CD1c-positive myeloid dendritic cell (primary cell): ENCODE measurements around the gene MBD4.
"Not testable (repeated sequence)": the region's sequence is repeated elsewhere in the genome, so short reads cannot be mapped to it uniquely, and the experiment has no call there.

Experiments
- DNase-seq: peaks from one replicate; pipeline ENCODE4 v3.0.0-alpha.2; 2016; ENCODE audit errors: extremely low spot score

The MBD4 gene

GRCh38 chr3:129429602-129430001, 10.1 kb downstream of the MBD4 start:
- no peak for DNase-seq

GRCh38 chr3:129429080-129429451, 10.7 kb downstream of the MBD4 start:
- DNase-seq: no peak

GRCh38 chr3:129428376-129429079, 11.2 kb downstream of the MBD4 start, which contains the start of gene EFCAB12:
EFCAB12 (minus strand) TSS chr3:129428636; CDS start chr3:129428488, 148 bp downstream.
- peak; percentile 95 for DNase-seq

GRCh38 chr3:129428007-129428375, 11.8 kb downstream of the MBD4 start:
- no peak for DNase-seq

GRCh38 chr3:129425619-129426018, 14.1 kb downstream of the MBD4 start:
- DNase-seq: no peak

GRCh38 chr3:129425213-129425612, 14.5 kb downstream of the MBD4 start:
- no peak for DNase-seq

- DNase-seq: peak; percentile 77
Measured at GRCh38 chr3:129424185-129424841, 15.4 kb downstream of the MBD4 start.

- DNase-seq: no peak
Measured at GRCh38 chr3:129422897-129423296, 16.9 kb downstream of the MBD4 start.

- no peak for DNase-seq
Measured at GRCh38 chr3:129421988-129422745, 17.6 kb downstream of the MBD4 start.

- no peak for DNase-seq
Measured at GRCh38 chr3:129421236-129421883, 18.4 kb downstream of the MBD4 start.

- no peak for DNase-seq
Measured at GRCh38 chr3:129419476-129419875, 20.3 kb downstream of the MBD4 start.

- DNase-seq: no peak
Measured at GRCh38 chr3:129418041-129418973, 21.4 kb downstream of the MBD4 start.

- no peak for DNase-seq
Measured at GRCh38 chr3:129417326-129417725, 22.4 kb downstream of the MBD4 start.

GRCh38 chr3:129416415-129416814, 23.3 kb downstream of the MBD4 start:
- no peak for DNase-seq

GRCh38 chr3:129415830-129416229, 23.9 kb downstream of the MBD4 start:
- no peak for DNase-seq

- DNase-seq: no peak
Measured at GRCh38 chr3:129415378-129415777, 24.4 kb downstream of the MBD4 start.

- no peak for DNase-seq
Measured at GRCh38 chr3:129413687-129414506, 25.9 kb downstream of the MBD4 start.

- DNase-seq: not testable (repeated sequence)
Measured at GRCh38 chr3:129413238-129413637, 26.5 kb downstream of the MBD4 start.

GRCh38 chr3:129412542-129413198, 27.1 kb downstream of the MBD4 start:
- no peak for DNase-seq

GRCh38 chr3:129410971-129411370, 28.8 kb downstream of the MBD4 start:
- DNase-seq: no peak
